Measurements from ENCODE around the gene WWC2. TPM values are rescaled to one million over a fixed set of nuclear protein-coding genes. Genes with fewer than 3 reads are reported as not detected.

Gene WWC2
- total and polyA plus RNA-seq, 2 donors (not counting 3 experiments of a cell fraction or from before 2014, with no cell fraction given), result 12.9 to 52.2 TPM

DNA sequence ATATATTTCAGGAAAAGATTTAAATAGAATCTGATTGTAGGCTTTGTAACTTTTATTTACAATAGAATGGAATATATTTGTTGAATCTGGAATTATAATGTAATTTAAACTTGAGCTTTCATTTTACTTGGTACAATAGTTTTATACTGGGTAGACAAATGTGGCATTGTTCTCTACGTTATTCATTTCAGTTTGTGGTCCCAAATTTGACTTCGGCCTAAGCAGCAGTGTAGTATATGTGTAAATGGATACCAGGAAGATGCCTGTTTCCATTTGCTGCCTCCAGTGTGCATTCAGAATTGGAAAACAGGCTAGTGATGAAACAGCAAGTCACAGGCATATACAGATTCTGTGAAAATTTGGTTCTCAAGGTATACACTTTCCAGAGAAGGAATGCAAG is 143.2 kb downstream of the WWC2 start:
- no peak overlapping the region for H3K4me2 ChIP-seq (ENCODE audit: insufficient read depth, low read length)
- FAIRE-seq (no peak), DNase-seq (ENCODE audit: low read depth, low spot score) (no peak)
- TF ChIP-seq GATA2 (IDR thresholded peaks at IDR 0.05; ENCODE audit: insufficient read depth, insufficient read length, low read depth, low read length) (no peak), MYC (IDR thresholded peaks at IDR 0.05; ENCODE audit: low read depth, low read length) (no peak), EZH2 (IDR thresholded peaks at IDR 0.05; ENCODE audit: borderline replicate concordance, low read depth, low read length, severe bottlenecking) (no peak), POLR2AphosphoS5 (IDR thresholded peaks at IDR 0.05; ENCODE audit: insufficient read depth, low read depth, low read length) (no peak), JUN (IDR thresholded peaks at IDR 0.05; ENCODE audit: borderline replicate concordance, insufficient read depth, insufficient read length, low read depth) (no peak), FOS (IDR thresholded peaks at IDR 0.05; ENCODE audit: borderline replicate concordance, insufficient read depth, low read length) (no peak), POLR2A (IDR thresholded peaks at IDR 0.05; ENCODE audit: low read depth, low read length) (no peak)
- TF ChIP-seq, protein P1, sequence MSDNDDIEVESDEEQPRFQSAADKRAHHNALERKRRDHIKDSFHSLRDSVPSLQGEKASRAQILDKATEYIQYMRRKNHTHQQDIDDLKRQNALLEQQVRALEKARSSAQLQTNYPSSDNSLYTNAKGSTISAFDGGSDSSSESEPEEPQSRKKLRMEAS (IDR thresholded peaks at IDR 0.05; ENCODE audit: insufficient read depth, insufficient read length), result no peak
- TF ChIP-seq, protein P2, sequence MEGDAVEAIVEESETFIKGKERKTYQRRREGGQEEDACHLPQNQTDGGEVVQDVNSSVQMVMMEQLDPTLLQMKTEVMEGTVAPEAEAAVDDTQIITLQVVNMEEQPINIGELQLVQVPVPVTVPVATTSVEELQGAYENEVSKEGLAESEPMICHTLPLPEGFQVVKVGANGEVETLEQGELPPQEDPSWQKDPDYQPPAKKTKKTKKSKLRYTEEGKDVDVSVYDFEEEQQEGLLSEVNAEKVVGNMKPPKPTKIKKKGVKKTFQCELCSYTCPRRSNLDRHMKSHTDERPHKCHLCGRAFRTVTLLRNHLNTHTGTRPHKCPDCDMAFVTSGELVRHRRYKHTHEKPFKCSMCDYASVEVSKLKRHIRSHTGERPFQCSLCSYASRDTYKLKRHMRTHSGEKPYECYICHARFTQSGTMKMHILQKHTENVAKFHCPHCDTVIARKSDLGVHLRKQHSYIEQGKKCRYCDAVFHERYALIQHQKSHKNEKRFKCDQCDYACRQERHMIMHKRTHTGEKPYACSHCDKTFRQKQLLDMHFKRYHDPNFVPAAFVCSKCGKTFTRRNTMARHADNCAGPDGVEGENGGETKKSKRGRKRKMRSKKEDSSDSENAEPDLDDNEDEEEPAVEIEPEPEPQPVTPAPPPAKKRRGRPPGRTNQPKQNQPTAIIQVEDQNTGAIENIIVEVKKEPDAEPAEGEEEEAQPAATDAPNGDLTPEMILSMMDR (IDR thresholded peaks at IDR 0.05; ENCODE audit: extremely low read depth in 1 of 2, insufficient read depth in 1 of 2, low read depth in 1 of 2, low read length in 2 of 2), result no peak
- peaks cover 2 to 4% of the 10 kb centered on the region in 2 experiments for H3K36me3 ChIP-seq (ENCODE audit: control insufficient read depth in 2 of 2, extremely low read depth in 1 of 2, insufficient read depth in 2 of 2, low read length in 2 of 2)
- H3K27me3 ChIP-seq (ENCODE audit: control insufficient read depth in 2 of 2, insufficient read depth in 2 of 2, low read length in 2 of 2), result no peaks in the 10 kb centered on the region
- no peaks in the 10 kb centered on the region for H3K9me1 ChIP-seq (replicated peaks; ENCODE audit: control insufficient read depth, extremely low read depth, insufficient read depth, low read length)
- intact Hi-C loops (cut with micrococcal nuclease) (no loop called here), dilution Hi-C loops (cut with MboI; ENCODE audit: extremely low pct_ligation_motif_present, low sequenced_read_pairs) (no loop called here)
- no peak overlapping the region for H3K9ac ChIP-seq (replicated peaks; ENCODE audit: extremely low read depth, insufficient read depth, low read length)
- no peaks in the 10 kb centered on the region for H3K9me3 ChIP-seq (replicated peaks; ENCODE audit: control insufficient read depth, insufficient read depth, low read length)
- no peak overlapping the region for H3K27ac ChIP-seq (ENCODE audit: insufficient read depth, low read depth, low read length)
- BruUV-seq (replicated peaks), result no TSS peak
- H3K79me2 ChIP-seq (ENCODE audit: control insufficient read depth, insufficient read depth, low read length), result no peaks in the 10 kb centered on the region
- ChIA-PET POLR2A (no interaction called here), CTCF (interaction anchor here (1.2 to 4.2 kb wide), 4 partner anchors 9 to 169 kb away, joined by 3 to 23 read pairs (median 4); no protein-coding TSS in a partner anchor)
- H4K20me1 ChIP-seq (replicated peaks; ENCODE audit: control insufficient read depth, extremely low read depth, insufficient read depth, low read length), result no peaks in the 10 kb centered on the region
- peaks cover 10% of the 10 kb centered on the region for H3K4me1 ChIP-seq (ENCODE audit: control insufficient read depth, extremely low read depth, insufficient read depth, low read length)
- H2AFZ ChIP-seq (ENCODE audit: low read depth, low read length), result no peak overlapping the region
- H3K4me3 ChIP-seq (replicated peaks in 1 of 3; ENCODE audit: insufficient read depth in 1 of 3, low read depth in 1 of 3, low read length in 3 of 3), result no peak overlapping the region

Measured in endothelial cell of umbilical vein (primary cell).